PFSK-1 (cell line): ENCODE measurements around the gene C2orf42.

Experiments used
- FOXP2 ChIP-seq: optimal IDR thresholded peaks from 2 replicates; pipeline ENCODE3; 2011; ENCODE audit warnings: borderline replicate concordance, control low read depth, inconsistent platforms; ENCODE audit not compliant: insufficient read depth; ENCODE audit errors: extremely low read length, extremely low read depth
- POLR2AphosphoS5 ChIP-seq: IDR thresholded peaks from 2 replicates; pipeline ENCODE4 v1.6.1; 2012; ENCODE audit warnings: low read depth, mild to moderate bottlenecking, control low read depth, low read length, moderate library complexity
- SIN3A ChIP-seq: IDR thresholded peaks from 2 replicates; pipeline ENCODE4 v1.6.1; 2012; ENCODE audit warnings: mild to moderate bottlenecking, low read length, moderate library complexity, borderline replicate concordance; ENCODE audit not compliant: insufficient read depth
- TAF1 ChIP-seq: IDR thresholded peaks from 2 replicates; pipeline ENCODE4 v1.6.1; 2012; ENCODE audit warnings: low read length, control low read depth, borderline replicate concordance; ENCODE audit not compliant: insufficient read depth
- TF ChIP-seq, protein P1 (sequence below), 2 experiments: IDR thresholded peaks; 2 replicates each; pipeline versions ENCODE4 v1.6.1 to v1.8.0; 2011 to 2012; ENCODE audit warnings: low read depth in 2 of 2, low read length in 2 of 2, control low read depth in 1 of 2, inconsistent platforms in 1 of 2, mild to moderate bottlenecking in 1 of 2, moderate library complexity in 1 of 2; ENCODE audit not compliant: insufficient read depth in 1 of 2

Gene C2orf42

DNA sequence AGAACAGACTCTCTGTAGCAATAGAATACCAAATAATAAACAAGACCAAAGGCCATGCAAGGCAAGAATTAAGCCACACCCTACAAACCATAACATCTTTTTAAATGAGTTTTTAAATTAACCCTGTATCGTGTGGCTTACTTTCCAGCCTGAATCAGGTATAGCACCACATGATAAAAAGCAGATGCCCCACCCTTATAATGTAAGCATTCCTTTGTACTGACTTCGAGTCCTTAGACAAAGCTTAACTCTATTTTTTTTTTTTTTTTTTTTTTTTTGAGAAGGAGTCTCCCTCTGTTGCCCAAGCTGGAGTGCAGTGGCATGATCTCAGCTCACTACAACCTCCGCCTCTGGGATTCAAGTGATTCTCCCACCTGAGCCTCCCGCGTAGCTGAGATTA is 1.7 kb upstream of the C2orf42 start:
- TF ChIP-seq TAF1 (no peak), POLR2AphosphoS5 (no peak), SIN3A (no peak), FOXP2 (no peak)
- TF ChIP-seq, protein P1, sequence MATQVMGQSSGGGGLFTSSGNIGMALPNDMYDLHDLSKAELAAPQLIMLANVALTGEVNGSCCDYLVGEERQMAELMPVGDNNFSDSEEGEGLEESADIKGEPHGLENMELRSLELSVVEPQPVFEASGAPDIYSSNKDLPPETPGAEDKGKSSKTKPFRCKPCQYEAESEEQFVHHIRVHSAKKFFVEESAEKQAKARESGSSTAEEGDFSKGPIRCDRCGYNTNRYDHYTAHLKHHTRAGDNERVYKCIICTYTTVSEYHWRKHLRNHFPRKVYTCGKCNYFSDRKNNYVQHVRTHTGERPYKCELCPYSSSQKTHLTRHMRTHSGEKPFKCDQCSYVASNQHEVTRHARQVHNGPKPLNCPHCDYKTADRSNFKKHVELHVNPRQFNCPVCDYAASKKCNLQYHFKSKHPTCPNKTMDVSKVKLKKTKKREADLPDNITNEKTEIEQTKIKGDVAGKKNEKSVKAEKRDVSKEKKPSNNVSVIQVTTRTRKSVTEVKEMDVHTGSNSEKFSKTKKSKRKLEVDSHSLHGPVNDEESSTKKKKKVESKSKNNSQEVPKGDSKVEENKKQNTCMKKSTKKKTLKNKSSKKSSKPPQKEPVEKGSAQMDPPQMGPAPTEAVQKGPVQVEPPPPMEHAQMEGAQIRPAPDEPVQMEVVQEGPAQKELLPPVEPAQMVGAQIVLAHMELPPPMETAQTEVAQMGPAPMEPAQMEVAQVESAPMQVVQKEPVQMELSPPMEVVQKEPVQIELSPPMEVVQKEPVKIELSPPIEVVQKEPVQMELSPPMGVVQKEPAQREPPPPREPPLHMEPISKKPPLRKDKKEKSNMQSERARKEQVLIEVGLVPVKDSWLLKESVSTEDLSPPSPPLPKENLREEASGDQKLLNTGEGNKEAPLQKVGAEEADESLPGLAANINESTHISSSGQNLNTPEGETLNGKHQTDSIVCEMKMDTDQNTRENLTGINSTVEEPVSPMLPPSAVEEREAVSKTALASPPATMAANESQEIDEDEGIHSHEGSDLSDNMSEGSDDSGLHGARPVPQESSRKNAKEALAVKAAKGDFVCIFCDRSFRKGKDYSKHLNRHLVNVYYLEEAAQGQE (IDR thresholded peaks at IDR 0.05; ENCODE audit: insufficient read depth in 1 of 2, low read depth in 2 of 2, low read length in 2 of 2) = no peak

DNA sequence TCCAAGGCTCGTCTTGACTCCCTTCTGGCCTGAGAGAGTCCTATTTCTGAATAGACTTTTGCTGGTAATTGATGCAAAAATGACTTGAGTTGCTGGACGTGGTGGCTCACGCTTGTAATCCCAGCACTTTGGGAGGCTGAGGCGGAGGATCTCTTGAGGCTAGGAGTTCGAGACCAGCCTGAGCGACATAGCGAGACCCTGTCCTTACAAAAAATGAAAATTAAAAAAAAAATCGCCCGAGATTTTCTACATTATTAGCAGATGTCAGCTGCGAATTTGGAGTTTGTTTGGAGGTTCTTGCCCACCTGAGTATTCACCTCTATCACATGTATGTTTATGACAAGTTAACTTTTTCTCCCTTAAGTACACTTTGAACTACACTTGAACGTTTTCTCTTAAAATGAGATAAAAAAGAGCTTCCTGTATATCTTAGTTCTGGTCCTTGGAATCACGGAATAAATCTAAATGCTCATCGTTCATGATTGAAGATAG is 471 bp upstream of the C2orf42 start:
- TF ChIP-seq TAF1 (no peak), FOXP2 (no peak), SIN3A (no peak), POLR2AphosphoS5 (no peak)
- TF ChIP-seq, protein P1 (IDR thresholded peaks at IDR 0.05; ENCODE audit: insufficient read depth in 1 of 2, low read depth in 2 of 2, low read length in 2 of 2) = no peak

DNA sequence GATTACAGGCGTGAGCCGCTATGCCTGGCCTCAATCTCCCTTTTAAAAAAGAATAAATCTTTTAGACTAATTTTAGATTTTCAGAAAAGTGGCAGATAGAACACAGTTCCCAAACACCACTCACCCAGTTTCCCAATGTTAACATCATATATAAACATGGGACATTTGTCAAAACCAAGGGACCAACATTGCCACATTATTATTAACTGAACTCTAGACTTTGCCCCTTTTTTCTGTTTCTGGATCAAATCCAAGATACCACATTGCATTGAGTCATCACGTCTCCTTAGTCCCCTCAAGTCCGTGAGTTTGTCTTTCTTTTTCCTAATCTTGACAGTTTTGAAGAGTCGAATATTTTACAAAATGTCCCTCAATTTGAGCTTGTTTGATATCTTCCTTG is 2.4 kb downstream of the C2orf42 start:
- TF ChIP-seq, protein P1 (IDR thresholded peaks at IDR 0.05; ENCODE audit: insufficient read depth in 1 of 2, low read depth in 2 of 2, low read length in 2 of 2) = no peak
- TF ChIP-seq POLR2AphosphoS5 = no peak
- TF ChIP-seq SIN3A = no peak
- TF ChIP-seq TAF1 = no peak
- no peak for TF ChIP-seq FOXP2

DNA sequence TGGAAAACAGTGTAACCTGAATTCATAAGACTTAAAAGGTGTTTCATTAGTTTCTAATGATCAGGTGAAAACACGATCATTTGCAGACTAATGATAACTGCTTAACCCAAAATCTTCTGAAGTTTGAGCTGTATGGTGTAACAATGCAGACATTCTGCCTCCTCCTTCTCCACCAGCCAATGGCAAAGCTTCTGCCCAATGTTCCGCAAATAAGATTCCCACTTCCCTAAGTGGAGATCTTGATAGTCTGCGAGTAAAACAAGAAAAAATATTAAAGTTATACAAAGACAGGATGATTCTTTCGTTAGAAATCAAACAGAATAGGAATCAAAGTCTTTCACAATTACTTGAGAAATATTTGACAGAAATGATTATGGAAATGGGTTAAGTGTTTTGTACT is 8.1 kb downstream of the C2orf42 start:
- TF ChIP-seq, protein P1 (IDR thresholded peaks at IDR 0.05; ENCODE audit: insufficient read depth in 1 of 2, low read depth in 2 of 2, low read length in 2 of 2) = no peak
- TF ChIP-seq FOXP2 = no peak
- TF ChIP-seq SIN3A = no peak
- no peak for TF ChIP-seq TAF1
- no peak for TF ChIP-seq POLR2AphosphoS5

DNA sequence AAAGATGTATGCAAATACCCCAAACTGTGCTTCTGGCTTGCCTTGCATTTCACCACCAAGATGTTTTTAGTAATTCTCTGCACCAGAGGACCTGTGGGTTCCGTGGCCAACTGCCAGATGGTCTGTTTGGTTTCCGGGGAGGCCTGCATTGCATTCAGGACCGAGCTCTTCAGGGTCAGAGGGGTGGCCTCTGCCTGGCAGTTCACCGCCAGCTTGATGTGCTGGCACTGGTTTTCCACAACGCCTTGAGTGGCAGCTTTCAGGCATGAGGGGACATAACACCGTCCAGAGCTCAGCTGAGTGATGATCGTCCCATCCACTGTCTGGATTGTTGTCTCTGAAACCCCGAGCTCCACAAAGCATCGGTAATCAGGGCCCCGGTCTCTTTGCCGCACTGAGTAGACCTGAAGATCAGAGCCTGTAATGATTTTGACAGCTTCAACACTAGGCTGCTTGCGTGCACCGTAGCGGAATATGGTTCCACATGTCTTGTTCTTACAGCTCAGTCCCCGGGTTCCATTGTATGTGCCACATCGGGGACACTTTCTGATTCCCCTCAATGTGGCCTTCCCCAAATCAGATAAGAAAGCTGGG is 9.4 kb downstream of the C2orf42 start:
- TF ChIP-seq, protein P1 (IDR thresholded peaks at IDR 0.05; ENCODE audit: insufficient read depth in 1 of 2, low read depth in 2 of 2, low read length in 2 of 2) = no peak
- TF ChIP-seq POLR2AphosphoS5 (no peak), TAF1 (no peak), FOXP2 (no peak), SIN3A (no peak)
